SKM-1 treated with dmso at 0.1 percent for 144 hours (cell line): ENCODE measurements around the gene TIMM44.
A peak's percentile ranks its signal among the peaks of the same experiment; 100 is the strongest.

ENCODE experiments used
- DNase-seq: peaks from one replicate; lab custom pipeline; 2025; ENCODE audit not compliant: unreplicated experiment; lab: John Stamatoyannopoulos, UW

TIMM44 gene

GRCh38 chr19:7915250-7916102 lies 28.0 kb downstream of the TIMM44 start:
- DNase-seq, result no peak

GRCh38 chr19:7914598-7915045 lies 28.8 kb downstream of the TIMM44 start, which contains the start of gene TGFBR3L:
Gene TGFBR3L, plus strand, starts transcription at chr19:7914830.
- no peak for DNase-seq

GRCh38 chr19:7914099-7914498 lies 29.4 kb downstream of the TIMM44 start:
- no peak for DNase-seq

GRCh38 chr19:7913652-7914051 lies 29.8 kb downstream of the TIMM44 start:
- no peak for DNase-seq

- DNase-seq, result no peak
Observed at GRCh38 chr19:7912697-7913564, 30.5 kb downstream of the TIMM44 start.

- DNase-seq, result no peak
Observed at GRCh38 chr19:7912144-7912696, 31.2 kb downstream of the TIMM44 start.

- no peak for DNase-seq
Observed at GRCh38 chr19:7911508-7912143, 31.8 kb downstream of the TIMM44 start.

GRCh38 chr19:7910321-7911161 lies 32.9 kb downstream of the TIMM44 start:
- no peak for DNase-seq

GRCh38 chr19:7909471-7910067 lies 33.9 kb downstream of the TIMM44 start:
- no peak for DNase-seq

- no peak for DNase-seq
Observed at GRCh38 chr19:7908742-7909461, 34.6 kb downstream of the TIMM44 start.

GRCh38 chr19:7908078-7908699 lies 35.3 kb downstream of the TIMM44 start:
- no peak for DNase-seq

- DNase-seq, result no peak
Observed at GRCh38 chr19:7907544-7907943, 35.9 kb downstream of the TIMM44 start.

GRCh38 chr19:7907122-7907521 lies 36.3 kb downstream of the TIMM44 start:
- no peak for DNase-seq

GRCh38 chr19:7905859-7906258 lies 37.6 kb downstream of the TIMM44 start:
- DNase-seq, result no peak

- DNase-seq, result no peak
Observed at GRCh38 chr19:7905268-7905667, 38.2 kb downstream of the TIMM44 start.

- no peak for DNase-seq
Observed at GRCh38 chr19:7904074-7905020, 39.1 kb downstream of the TIMM44 start.

- DNase-seq, result peak; percentile 98
Observed at GRCh38 chr19:7903244-7904073, 40.0 kb downstream of the TIMM44 start, which contains the start of gene MAP2K7. Gene MAP2K7, plus strand, starts transcription at chr19:7903877. Its CDS starts 68 bp downstream, at chr19:7903945.
